Measurements from ENCODE around the gene XRCC1.

GRCh38 chr19:43594710-43595604 lies 19.6 kb upstream of the XRCC1 start:
- TF ChIP-seq CTCF (IDR thresholded peaks at IDR 0.05) (peak in 6 of 7 experiments; percentile 24 to 61 (median 52)), POLR2A (IDR thresholded peaks at IDR 0.05) (peak in 1 of 3 donors; percentile 7)

Measured in body of pancreas (tissue), 4 donors.